ENCODE measurements around the gene SLC7A6OS.

Gene SLC7A6OS

DNA sequence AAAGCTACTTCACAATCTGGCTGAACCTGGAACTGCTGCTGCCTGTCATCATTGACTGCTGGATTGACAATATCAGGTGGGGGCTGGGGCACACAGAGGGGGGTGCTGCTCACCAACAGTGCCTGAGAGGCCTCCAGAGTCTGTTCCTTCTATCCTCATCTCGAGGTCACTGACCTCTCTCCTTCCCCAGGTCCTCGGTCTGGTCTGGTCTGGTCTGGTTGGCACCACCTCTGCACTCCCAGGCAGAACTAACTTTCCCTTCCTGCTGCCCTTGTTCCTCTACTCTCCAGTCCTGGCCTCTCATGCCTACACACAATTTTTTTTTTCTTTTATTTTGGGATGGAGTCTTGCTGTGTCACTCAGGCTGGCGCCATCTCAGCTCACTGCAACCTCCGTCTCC, 61.4 kb downstream of the SLC7A6OS start:
- no peak for DNase-seq
